HFFc6 (cell line): Measurements from ENCODE around the gene FHAD1. TPM values are rescaled to one million over a fixed set of nuclear protein-coding genes. Genes with fewer than 3 reads are reported as not detected.

Experiments
- DNase-seq: peaks from one replicate; pipeline ENCODE4 v3.0.0-alpha.2; 2018
- H3K27ac Mint-ChIP-seq: 2 replicates; pipeline ENCODE4 v1.8.0; 2020; ENCODE audit warnings: mild to moderate bottlenecking, mixed read lengths
- H3K27me3 Mint-ChIP-seq: 2 replicates; pipeline ENCODE4 v1.8.0; 2021; ENCODE audit warnings: mild to moderate bottlenecking, moderate library complexity, mixed read lengths; ENCODE audit not compliant: insufficient read depth
- H3K36me3 Mint-ChIP-seq: 2 replicates; pipeline ENCODE4 v1.8.0; 2021; ENCODE audit warnings: low read depth, mixed read lengths
- H3K4me1 Mint-ChIP-seq: 2 replicates; pipeline ENCODE4 v1.8.0; 2020; ENCODE audit warnings: low read depth, mixed read lengths
- H3K4me3 Mint-ChIP-seq: 2 replicates; pipeline ENCODE4 v1.8.0; 2020; ENCODE audit warnings: mild to moderate bottlenecking, moderate library complexity, mixed read lengths
- H3K9me3 Mint-ChIP-seq: 2 replicates; pipeline ENCODE4 v1.8.0; 2020; ENCODE audit warnings: mild to moderate bottlenecking, mixed read lengths
- total RNA-seq, 6 experiments: library from RNA; stranded (reverse); fragmentation: NEBNext Ultra II Directional; extraction: Animal tissue kit (Norgen Biotek cat#: 25700); gene quantifications; 2 replicates in 1 of 6; 3 replicates in 5 of 6; pipeline ENCODE4 v1.2.3, GENCODE V29; 2021
- TF ChIP-seq, protein P1 (sequence below): fragments of 200-600 bp; sonication (generic); IDR thresholded peaks from 2 replicates; pipeline ENCODE4 v1.5.0; 2021; ENCODE audit warnings: antibody characterized with exemption, mild to moderate bottlenecking

The FHAD1 gene
- total RNA-seq, 6 experiments from 2014 or later: 0.16 to 0.25 TPM; not detected in 4

DNA sequence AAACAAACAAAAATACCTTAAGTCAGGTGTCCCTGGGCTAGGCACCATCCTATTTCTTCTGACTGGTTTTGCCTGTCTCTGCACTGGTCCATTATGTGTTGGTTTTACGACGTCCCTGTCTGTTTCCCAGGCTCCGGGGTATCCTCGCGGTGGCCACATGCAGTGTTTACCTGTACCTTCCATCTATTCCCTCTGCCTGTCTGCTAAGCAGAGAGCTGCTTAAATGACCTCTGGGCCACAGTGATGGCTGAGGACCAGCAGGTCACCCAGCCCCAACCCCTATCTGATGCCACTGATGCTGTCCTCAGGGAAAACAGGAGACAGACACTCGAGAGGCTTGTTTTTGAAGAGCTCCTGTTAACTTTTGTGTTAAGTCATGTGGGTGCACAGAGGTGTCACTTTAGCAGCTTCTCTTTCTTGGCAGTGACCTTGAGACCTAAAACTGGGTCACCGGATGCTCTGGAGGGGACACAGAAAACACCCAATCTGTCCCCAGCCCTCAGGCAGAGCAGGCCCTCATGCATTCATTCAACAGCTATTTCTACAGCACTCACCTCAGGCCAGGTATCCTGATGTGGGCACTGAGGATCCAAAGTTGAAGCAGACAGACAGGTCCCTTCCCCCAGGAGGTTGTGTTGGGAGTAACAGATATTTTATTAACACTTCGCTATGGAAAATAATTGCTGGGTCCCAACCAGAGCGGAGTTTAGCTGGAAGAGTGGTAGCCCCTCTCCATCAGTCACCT is 158.3 kb downstream of the FHAD1 start:
- DNase-seq: no peak
- Mint-ChIP-seq H3K4me1 (peaks cover 29% of the 10 kb centered on the region), H3K9me3 (peaks cover 1% of the 10 kb centered on the region; the same call in 1 of the 2 replicates), H3K27ac (no peak overlapping the region), H3K27me3 (peaks cover 6% of the 10 kb centered on the region), H3K4me3 (no peak overlapping the region), H3K36me3 (no peaks in the 10 kb centered on the region)
- TF ChIP-seq, protein P1, sequence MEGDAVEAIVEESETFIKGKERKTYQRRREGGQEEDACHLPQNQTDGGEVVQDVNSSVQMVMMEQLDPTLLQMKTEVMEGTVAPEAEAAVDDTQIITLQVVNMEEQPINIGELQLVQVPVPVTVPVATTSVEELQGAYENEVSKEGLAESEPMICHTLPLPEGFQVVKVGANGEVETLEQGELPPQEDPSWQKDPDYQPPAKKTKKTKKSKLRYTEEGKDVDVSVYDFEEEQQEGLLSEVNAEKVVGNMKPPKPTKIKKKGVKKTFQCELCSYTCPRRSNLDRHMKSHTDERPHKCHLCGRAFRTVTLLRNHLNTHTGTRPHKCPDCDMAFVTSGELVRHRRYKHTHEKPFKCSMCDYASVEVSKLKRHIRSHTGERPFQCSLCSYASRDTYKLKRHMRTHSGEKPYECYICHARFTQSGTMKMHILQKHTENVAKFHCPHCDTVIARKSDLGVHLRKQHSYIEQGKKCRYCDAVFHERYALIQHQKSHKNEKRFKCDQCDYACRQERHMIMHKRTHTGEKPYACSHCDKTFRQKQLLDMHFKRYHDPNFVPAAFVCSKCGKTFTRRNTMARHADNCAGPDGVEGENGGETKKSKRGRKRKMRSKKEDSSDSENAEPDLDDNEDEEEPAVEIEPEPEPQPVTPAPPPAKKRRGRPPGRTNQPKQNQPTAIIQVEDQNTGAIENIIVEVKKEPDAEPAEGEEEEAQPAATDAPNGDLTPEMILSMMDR: no peak

GRCh38 chr1:15406614-15407559 is 159.9 kb downstream of the FHAD1 start:
- peak overlapping the region; percentile 76 for H3K4me3 Mint-ChIP-seq
- DNase-seq: peak; percentile 80
- TF ChIP-seq, protein P1: no peak
- H3K27me3 Mint-ChIP-seq: peaks cover 4% of the 10 kb centered on the region
- no peaks in the 10 kb centered on the region for H3K9me3 Mint-ChIP-seq
- no peaks in the 10 kb centered on the region for H3K36me3 Mint-ChIP-seq
- H3K27ac Mint-ChIP-seq: peak overlapping the region; percentile 76
- peaks cover 33% of the 10 kb centered on the region for H3K4me1 Mint-ChIP-seq

GRCh38 chr1:15407580-15407979 is 160.6 kb downstream of the FHAD1 start:
- Mint-ChIP-seq H3K27ac (peak overlapping the region; percentile 76), H3K4me1 (peaks cover 40% of the 10 kb centered on the region), H3K4me3 (peak overlapping the region; percentile 76; the same call in 1 of the 2 replicates), H3K36me3 (0 out of 2 replicates have a peak, but pooled peaks cover 5% of the 10 kb centered on the region), H3K27me3 (peaks cover 1% of the 10 kb centered on the region), H3K9me3 (no peaks in the 10 kb centered on the region)
- TF ChIP-seq, protein P1: no peak
- no peak for DNase-seq

GRCh38 chr1:15408890-15409387 is 161.9 kb downstream of the FHAD1 start:
- no peak for DNase-seq

More at GRCh38 chr1:15408890-15409387, 161.9 kb downstream of the FHAD1 start:
- H3K27ac Mint-ChIP-seq: peak overlapping the region; percentile 94
- TF ChIP-seq, protein P1: no peak
- H3K9me3 Mint-ChIP-seq: no peaks in the 10 kb centered on the region
- peak overlapping the region; percentile 78 for H3K4me3 Mint-ChIP-seq
- H3K4me1 Mint-ChIP-seq: peaks cover 42% of the 10 kb centered on the region
- 0 out of 2 replicates have a peak, but pooled peaks cover 5% of the 10 kb centered on the region for H3K36me3 Mint-ChIP-seq
- peaks cover 2% of the 10 kb centered on the region for H3K27me3 Mint-ChIP-seq
